Omental fat pad (tissue), 4 donors: Measurements from ENCODE around the gene INTS11. TPM values are rescaled to one million over a fixed set of nuclear protein-coding genes. Genes with fewer than 3 reads are reported as not detected.

Experiments
- ATAC-seq: fragments of 150-250 bp; one replicate; pipeline ENCODE4 v1.9.1; 2016; ENCODE audit warnings: mild to moderate bottlenecking, moderate library complexity; ENCODE audit not compliant: low FRiP score
- DNase-seq: peaks from one replicate; pipeline ENCODE4 v3.0.0-alpha.2; 2019; ENCODE audit warnings: low spot score
- total RNA-seq, 4 donors: library from RNA; depleted of rRNA; stranded (reverse); fragments of >200 nt; gene quantifications; one replicate each; pipeline ENCODE4 v1.1.0, GENCODE V29; 2016
- TF ChIP-seq, protein P1 (sequence below), 3 donors: fragments of 450-650 bp; IDR thresholded peaks; one replicate each; pipeline ENCODE4 v1.5.1; 2016 to 2017; ENCODE audit warnings: antibody characterized with exemption in 3 of 3, mild to moderate bottlenecking in 3 of 3, moderate library complexity in 2 of 3

The INTS11 gene
- total RNA-seq, 4 donors from 2014 or later, result 71.9 to 103 (median 86.2) TPM

DNA sequence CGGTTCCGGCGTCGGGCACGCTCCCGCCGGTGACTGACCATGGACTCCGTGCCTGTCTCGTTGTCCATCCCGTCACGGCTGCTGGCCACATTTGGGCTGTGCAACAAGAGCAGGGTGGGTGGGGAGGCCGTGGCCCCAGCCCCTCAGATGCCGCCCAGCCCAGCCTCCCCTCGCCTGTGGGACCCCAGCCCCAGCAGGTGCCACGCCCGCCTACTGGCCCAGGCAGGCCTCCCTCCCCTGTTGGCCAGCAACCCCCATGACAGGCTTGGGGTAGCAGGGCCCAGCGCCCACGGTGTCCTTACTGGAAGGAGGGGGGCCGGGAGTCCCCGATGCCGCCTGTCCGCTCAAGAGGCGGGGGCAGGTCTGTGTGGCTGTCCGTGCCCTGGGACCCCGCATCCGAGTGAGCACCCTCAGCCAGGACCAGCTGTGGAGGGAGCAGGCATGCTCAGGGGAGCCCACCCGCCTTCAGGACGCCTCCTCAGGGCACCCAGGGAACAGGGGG lies 17.7 kb upstream of the INTS11 start:
- TF ChIP-seq, protein P1, sequence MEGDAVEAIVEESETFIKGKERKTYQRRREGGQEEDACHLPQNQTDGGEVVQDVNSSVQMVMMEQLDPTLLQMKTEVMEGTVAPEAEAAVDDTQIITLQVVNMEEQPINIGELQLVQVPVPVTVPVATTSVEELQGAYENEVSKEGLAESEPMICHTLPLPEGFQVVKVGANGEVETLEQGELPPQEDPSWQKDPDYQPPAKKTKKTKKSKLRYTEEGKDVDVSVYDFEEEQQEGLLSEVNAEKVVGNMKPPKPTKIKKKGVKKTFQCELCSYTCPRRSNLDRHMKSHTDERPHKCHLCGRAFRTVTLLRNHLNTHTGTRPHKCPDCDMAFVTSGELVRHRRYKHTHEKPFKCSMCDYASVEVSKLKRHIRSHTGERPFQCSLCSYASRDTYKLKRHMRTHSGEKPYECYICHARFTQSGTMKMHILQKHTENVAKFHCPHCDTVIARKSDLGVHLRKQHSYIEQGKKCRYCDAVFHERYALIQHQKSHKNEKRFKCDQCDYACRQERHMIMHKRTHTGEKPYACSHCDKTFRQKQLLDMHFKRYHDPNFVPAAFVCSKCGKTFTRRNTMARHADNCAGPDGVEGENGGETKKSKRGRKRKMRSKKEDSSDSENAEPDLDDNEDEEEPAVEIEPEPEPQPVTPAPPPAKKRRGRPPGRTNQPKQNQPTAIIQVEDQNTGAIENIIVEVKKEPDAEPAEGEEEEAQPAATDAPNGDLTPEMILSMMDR (IDR thresholded peaks at IDR 0.05), result no peak
- DNase-seq, result no peak
- ATAC-seq, result no peak

GRCh38 chr1:1341549-1342021 lies 17.1 kb upstream of the INTS11 start:
- no peak for DNase-seq
- TF ChIP-seq, protein P1 (IDR thresholded peaks at IDR 0.05), result no peak
- ATAC-seq, result no peak

GRCh38 chr1:1340791-1341548 lies 16.5 kb upstream of the INTS11 start:
- DNase-seq (no peak), ATAC-seq (no peak)
- TF ChIP-seq, protein P1 (IDR thresholded peaks at IDR 0.05), result no peak

DNA sequence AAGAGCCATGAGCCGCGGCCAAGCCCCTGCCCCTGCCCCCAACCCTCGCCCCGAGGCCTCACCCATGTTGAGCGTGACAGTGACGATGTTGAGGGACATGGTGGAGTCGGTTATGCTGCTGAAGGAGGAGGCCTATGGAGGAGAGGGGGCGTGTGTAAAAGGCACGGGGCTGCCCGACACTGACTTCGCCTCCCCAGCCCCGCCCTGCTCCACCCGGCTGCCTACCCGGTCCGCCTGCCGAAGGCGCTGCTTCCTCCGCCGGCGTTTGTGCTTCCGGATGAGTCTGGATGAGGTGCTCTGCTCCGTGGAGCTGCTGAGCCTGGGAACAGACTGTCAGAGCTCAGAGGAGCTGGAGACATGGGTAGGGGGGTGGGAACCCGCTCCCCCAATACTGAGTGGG lies 15.7 kb upstream of the INTS11 start:
- no peak for ATAC-seq
- DNase-seq, result no peak

DNA sequence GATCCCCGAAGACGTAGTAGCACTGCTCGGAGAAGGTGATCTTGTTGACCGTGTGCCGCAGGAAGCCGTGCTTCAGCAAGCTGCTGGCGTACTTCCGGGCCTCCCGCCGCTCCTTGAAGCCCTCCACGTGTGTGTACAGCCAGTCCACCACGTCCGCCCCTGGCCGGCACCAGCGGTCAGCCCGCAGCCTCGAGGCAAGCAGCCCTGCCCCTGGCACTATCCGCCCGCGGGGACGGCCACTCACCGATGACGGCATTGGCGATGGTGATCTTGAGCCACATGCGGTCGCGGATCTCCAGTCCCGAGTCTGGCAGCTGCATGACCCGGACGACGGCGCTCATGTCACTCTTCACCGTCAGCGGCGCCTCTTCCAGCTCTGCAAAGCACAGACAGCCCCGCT lies 13.8 kb upstream of the INTS11 start:
- no peak for ATAC-seq
- TF ChIP-seq, protein P1 (IDR thresholded peaks at IDR 0.05), result no peak
- DNase-seq, result no peak

More for the DNA sequence above, 15.7 kb upstream of the INTS11 start:
- TF ChIP-seq, protein P1 (IDR thresholded peaks at IDR 0.05), result no peak

DNA sequence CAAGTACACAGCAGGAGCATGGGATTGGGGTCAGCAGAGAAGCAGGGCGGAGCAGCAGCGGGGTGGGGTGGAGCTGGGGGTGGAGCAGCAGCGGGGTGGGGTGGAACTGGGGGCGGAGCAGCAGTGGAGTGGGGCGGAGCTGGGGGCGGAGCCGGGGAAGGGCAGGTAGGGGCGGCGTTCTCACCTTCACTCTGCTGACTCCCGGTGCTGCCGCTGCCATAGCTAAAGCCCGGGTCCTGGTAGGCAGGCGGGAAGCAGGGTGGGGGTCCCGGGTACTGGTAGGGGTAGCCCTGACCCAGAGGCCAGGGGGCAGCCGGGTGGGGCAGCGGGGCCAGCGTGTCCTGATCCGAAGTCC lies 13.3 kb upstream of the INTS11 start:
- no peak for ATAC-seq
- TF ChIP-seq, protein P1 (IDR thresholded peaks at IDR 0.05), result no peak

More for the DNA sequence above, 13.3 kb upstream of the INTS11 start:
- no peak for DNase-seq
